ENCODE results near the gene MMP2. TPM values are rescaled to one million over a fixed set of nuclear protein-coding genes. Genes with fewer than 3 reads are reported as not detected.

MMP2 gene
- total and polyA plus RNA-seq, 10 of the 15 experiments (the other 5 are each of a cell fraction or from before 2014, with no cell fraction given): 0.37 to 0.80 (median 0.59) TPM; not detected in 7

- TF ChIP-seq KDM1A (IDR thresholded peaks at IDR 0.05; ENCODE audit: borderline replicate concordance) (no peak), SIN3A (IDR thresholded peaks at IDR 0.05; ENCODE audit: low read depth, low read length) (no peak), CUX1 (IDR thresholded peaks at IDR 0.05; ENCODE audit: insufficient replicate concordance, low read depth, low read length) (no peak), BACH1 (IDR thresholded peaks at IDR 0.05; ENCODE audit: borderline replicate concordance) (no peak), PML (IDR thresholded peaks at IDR 0.05; ENCODE audit: low read length) (no peak), SUZ12 (IDR thresholded peaks at IDR 0.05; ENCODE audit: unreplicated experiment) (no peak), EP300 (IDR thresholded peaks at IDR 0.05; ENCODE audit: borderline replicate concordance in 1 of 2, control insufficient read depth in 1 of 2, low read depth in 2 of 2, low read length in 2 of 2) (no peak)
Observed at GRCh38 chr16:55505333-55506015, 26.5 kb downstream of the MMP2 start (continued).

Measured in GM12878 (cell line).